Ovary (tissue), 9 donors: Measurements from ENCODE around the gene TFDP1. TPM values are rescaled to one million over a fixed set of nuclear protein-coding genes. Genes with fewer than 3 reads are reported as not detected.

ENCODE experiments used
- DNase-seq, 5 donors: peaks; one replicate each; pipeline ENCODE4 v3.0.0-alpha.2; 2019 to 2020
- H3K27ac ChIP-seq, 2 donors: fragments of 200-600 bp; one replicate each; pipeline versions ENCODE4 v1.5.1 to v1.8.0; 2019 to 2022
- H3K27me3 ChIP-seq: fragments of 200-600 bp; one replicate; pipeline ENCODE4 v1.8.0; 2022
- H3K36me3 ChIP-seq: fragments of 200-600 bp; sonication (generic); one replicate; pipeline ENCODE4 v1.5.1; 2019
- H3K4me1 ChIP-seq: one replicate; pipeline ENCODE4 v1.8.1; 2013; ENCODE audit warnings: mild to moderate bottlenecking, moderate library complexity; ENCODE audit not compliant: insufficient read depth
- H3K4me3 ChIP-seq: fragments of 200-600 bp; sonication (generic); one replicate; pipeline ENCODE4 v1.5.1; 2017
- H3K9me3 ChIP-seq, 2 donors: fragments of 200-600 bp in 1 of 2; sonication (generic) in 1 of 2; one replicate each; pipeline versions ENCODE4 v1.5.1 to v1.8.1; 2013 to 2019; ENCODE audit warnings: mild to moderate bottlenecking in 1 of 2, moderate library complexity in 1 of 2
- EP300 ChIP-seq: sonication (generic); formaldehyde crosslinking; IDR thresholded peaks from one replicate; pipeline ENCODE4 v1.6.1; 2017; ENCODE audit warnings: antibody characterized with exemption
- POLR2A ChIP-seq: fragments of 450-650 bp; IDR thresholded peaks from one replicate; pipeline ENCODE4 v1.6.1; 2017; ENCODE audit warnings: antibody characterized with exemption, mild to moderate bottlenecking, moderate library complexity
- WGBS, 3 donors: extraction: QIAGEN DNeasy Blood & Tissue Kit in 1 of 3; methylation state at CpG; one replicate each; pipeline versions ENCODE4 v1.1.5 to v1.1.7; 2013 to 2017; 5-methylcytosine and 5-hydroxymethylcytosine counted together
- intact Hi-C, 4 donors: fragments of 100-400 bp; cut with DNase I; formaldehyde crosslinking; loops; one replicate each; pipeline versions ENCODE4 v1.11.0 to v1.15.1; 2022 to 2023
- polyA plus RNA-seq, 2 donors: library from polyadenylated mRNA; stranded (reverse); fragments of 200-250 nt in 1 of 2; fragments of 350-450 nt in 1 of 2; fragmentation: Illumina TruSeq in 1 of 2; extraction: RNeasy Lipid Tissue Mini Kit (QIAGEN cat#74804) in 1 of 2; gene quantifications; one replicate each; pipeline ENCODE4 v1.2.3, GENCODE V29; 2013 to 2014
- total RNA-seq, 7 donors: library from RNA; depleted of rRNA in 2 of 7; stranded (reverse); fragments of >200 nt in 2 of 7; fragmentation: NEBNext Ultra II Directional in 3 of 7; extraction: Animal tissue kit (Norgen Biotek cat#: 25700) in 3 of 7; gene quantifications; one replicate each; pipeline versions ENCODE4 v1.1.0 to v1.2.4, GENCODE V29; 2016 to 2023
- TF ChIP-seq, protein P1 (sequence below), 3 donors: fragments of 450-650 bp in 2 of 3; fragments of 200-600 bp in 1 of 3; IDR thresholded peaks; one replicate each; pipeline versions ENCODE4 v1.5.1 to v1.8.0; 2016 to 2022; ENCODE audit warnings: antibody characterized with exemption in 3 of 3, mild to moderate bottlenecking in 1 of 3
- donor health status: DM: no; HTN: no; CAD: no; lungs with moderate emphysema.
- donor health status: DM: no; HTN: no; CAD: no.
- donor health status: Bipolar disorder and iron deficiency.
- donor health status: DM: yes; HTN: yes; CAD: no.
- donor health status: DM: no; HTN: no; CAD: no.
- donor health status: DM: yes; HTN: yes; CAD: no.

Gene TFDP1
- total and polyA plus RNA-seq, 9 donors = 8.8 to 45.6 (median 33.8) TPM

DNA sequence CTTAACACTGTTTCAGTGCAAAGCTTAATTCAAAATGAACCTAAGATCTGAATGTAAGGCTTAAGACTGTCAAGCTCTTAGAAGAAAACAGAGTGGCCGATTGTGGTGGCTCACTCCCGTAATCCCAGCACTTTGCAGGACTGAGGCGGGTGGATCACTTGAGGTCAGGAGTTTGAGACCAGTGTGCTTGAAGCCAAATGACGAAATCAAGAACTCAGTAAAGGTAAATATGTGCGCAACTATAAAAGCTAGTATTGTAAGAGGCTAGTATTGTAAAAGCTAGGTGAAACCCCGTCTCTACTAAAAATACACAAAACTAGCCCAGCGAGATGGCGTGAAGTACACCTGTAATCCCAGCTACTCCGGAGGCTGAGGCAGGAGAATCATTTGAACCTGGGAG lies 60.8 kb downstream of the TFDP1 start:
- TF ChIP-seq, protein P1, sequence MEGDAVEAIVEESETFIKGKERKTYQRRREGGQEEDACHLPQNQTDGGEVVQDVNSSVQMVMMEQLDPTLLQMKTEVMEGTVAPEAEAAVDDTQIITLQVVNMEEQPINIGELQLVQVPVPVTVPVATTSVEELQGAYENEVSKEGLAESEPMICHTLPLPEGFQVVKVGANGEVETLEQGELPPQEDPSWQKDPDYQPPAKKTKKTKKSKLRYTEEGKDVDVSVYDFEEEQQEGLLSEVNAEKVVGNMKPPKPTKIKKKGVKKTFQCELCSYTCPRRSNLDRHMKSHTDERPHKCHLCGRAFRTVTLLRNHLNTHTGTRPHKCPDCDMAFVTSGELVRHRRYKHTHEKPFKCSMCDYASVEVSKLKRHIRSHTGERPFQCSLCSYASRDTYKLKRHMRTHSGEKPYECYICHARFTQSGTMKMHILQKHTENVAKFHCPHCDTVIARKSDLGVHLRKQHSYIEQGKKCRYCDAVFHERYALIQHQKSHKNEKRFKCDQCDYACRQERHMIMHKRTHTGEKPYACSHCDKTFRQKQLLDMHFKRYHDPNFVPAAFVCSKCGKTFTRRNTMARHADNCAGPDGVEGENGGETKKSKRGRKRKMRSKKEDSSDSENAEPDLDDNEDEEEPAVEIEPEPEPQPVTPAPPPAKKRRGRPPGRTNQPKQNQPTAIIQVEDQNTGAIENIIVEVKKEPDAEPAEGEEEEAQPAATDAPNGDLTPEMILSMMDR (IDR thresholded peaks at IDR 0.05) = no peak
- WGBS, 3 donors = 97 to 98% (median 97%) methylated on average over 9 of the region's 9 CpGs
- H3K4me3 ChIP-seq = no peak overlapping the region
- no peaks in the 10 kb centered on the region for H3K27me3 ChIP-seq
- DNase-seq = no peak
- H3K36me3 ChIP-seq = no peaks in the 10 kb centered on the region
- intact Hi-C loops = no loop called here
- no peaks in the 10 kb centered on the region for H3K9me3 ChIP-seq
- no peak overlapping the region for H3K27ac ChIP-seq
- H3K4me1 ChIP-seq = peaks cover 12% of the 10 kb centered on the region

GRCh38 chr13:113646376-113646775 lies 61.8 kb downstream of the TFDP1 start:
- intact Hi-C loops = no loop called here
- TF ChIP-seq POLR2A (no peak), EP300 (no peak)
- TF ChIP-seq, protein P1 (IDR thresholded peaks at IDR 0.05) = no peak
- Histone ChIP-seq H3K4me1 (peaks cover 12% of the 10 kb centered on the region), H3K9me3 (no peaks in the 10 kb centered on the region), H3K4me3 (no peak overlapping the region), H3K36me3 (no peaks in the 10 kb centered on the region), H3K27ac (no peak overlapping the region), H3K27me3 (no peaks in the 10 kb centered on the region)
- peak in 1 of 5 donors; percentile 8 for DNase-seq
- 66 to 79% (median 75%) methylated on average over 11 of the region's 11 CpGs for WGBS, 3 donors

GRCh38 chr13:113646921-113647340 lies 62.4 kb downstream of the TFDP1 start:
- Histone ChIP-seq H3K27ac (no peak overlapping the region), H3K36me3 (no peaks in the 10 kb centered on the region), H3K4me3 (no peak overlapping the region), H3K27me3 (no peaks in the 10 kb centered on the region), H3K4me1 (peaks cover 12% of the 10 kb centered on the region), H3K9me3 (no peaks in the 10 kb centered on the region)
- DNase-seq = peak in 2 of 5 donors; percentile 9 to 29
- intact Hi-C loops = no loop called here
- WGBS, 3 donors = 88 to 90% (median 89%) methylated on average over 10 of the region's 10 CpGs
- TF ChIP-seq, protein P1 (IDR thresholded peaks at IDR 0.05) = no peak
- TF ChIP-seq POLR2A (no peak), EP300 (no peak)

GRCh38 chr13:113647351-113648215 lies 63.0 kb downstream of the TFDP1 start:
- Histone ChIP-seq H3K27me3 (no peaks in the 10 kb centered on the region), H3K36me3 (no peaks in the 10 kb centered on the region), H3K27ac (no peak overlapping the region), H3K4me1 (peaks cover 12% of the 10 kb centered on the region), H3K4me3 (no peak overlapping the region), H3K9me3 (no peaks in the 10 kb centered on the region)
- WGBS, 3 donors = 60% methylated on average over 42 of the region's 42 CpGs
- peak; percentile 36 to 80 (median 68) for DNase-seq
- TF ChIP-seq, protein P1 (IDR thresholded peaks at IDR 0.05) = no peak
- TF ChIP-seq EP300 = no peak
- TF ChIP-seq POLR2A = no peak
- intact Hi-C loops = no loop called here
